ENCODE data around the gene BNIP5. TPM values are rescaled to one million over a fixed set of nuclear protein-coding genes. Genes with fewer than 3 reads are reported as not detected.

The BNIP5 gene, protein sequence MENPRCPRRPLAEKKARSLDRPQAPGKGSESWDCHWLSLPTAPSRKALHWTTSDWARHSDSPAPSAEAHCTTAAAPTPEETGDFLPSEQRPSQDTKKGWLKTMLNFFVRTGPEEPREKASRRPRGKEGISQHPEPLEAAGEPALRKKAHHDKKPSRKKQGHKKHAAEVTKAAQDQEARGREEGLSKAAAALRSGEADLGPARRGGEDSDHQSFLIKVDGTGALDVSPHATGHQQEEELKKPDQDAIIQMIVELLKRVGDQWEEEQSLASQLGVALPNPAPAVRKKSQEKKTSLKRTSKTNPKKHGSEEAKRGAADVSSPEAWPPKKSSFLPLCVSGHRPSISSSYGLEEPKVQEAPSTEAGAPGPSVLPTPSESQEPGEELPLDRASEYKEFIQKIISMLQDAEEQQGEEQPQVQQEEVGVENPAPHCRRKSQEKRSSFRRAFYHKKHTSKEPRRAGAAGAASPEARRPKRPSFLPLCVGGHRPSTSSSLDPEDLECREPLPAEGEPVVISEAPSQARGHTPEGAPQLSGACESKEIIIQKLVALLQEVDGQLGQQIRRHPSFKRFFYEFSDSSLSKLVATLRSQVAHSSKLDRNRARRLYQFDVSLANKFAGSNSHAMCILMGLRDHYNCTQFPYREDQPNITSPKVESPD
- not detected for total RNA-seq
- long read RNA-seq, result 0 reads

DNA sequence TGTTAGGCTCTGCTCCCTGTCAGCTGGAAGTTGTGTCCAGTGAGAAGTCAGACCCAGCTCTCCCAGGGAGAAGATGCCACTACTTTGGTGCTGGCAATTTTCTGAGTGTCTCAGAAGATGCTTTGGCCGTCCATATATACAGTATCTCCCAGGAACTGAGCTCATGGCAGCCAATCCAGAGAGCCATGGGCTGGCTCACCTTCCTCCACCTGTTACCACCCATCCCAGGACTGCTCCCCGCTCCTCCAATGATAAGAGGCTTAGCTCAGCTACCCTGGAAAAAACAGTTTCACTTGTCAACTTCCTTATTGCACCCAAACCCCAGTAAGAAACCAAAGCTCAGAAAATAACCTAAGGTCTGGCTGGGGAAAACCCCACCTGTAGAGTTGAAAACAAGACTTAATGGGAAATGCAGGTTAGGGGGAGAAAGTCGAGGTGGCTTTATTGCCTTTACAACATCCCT is at the start of gene BNIP5:
BNIP5 (minus strand) TSS at position 110 of the 463 bp plus-strand sequence. CDS start 6,198 bp downstream, outside the sequence.
- no peak for ATAC-seq
- peaks cover 0 to 7% (median 3%) of the 10 kb centered on the region in 4 donors for H3K4me1 ChIP-seq

GRCh38 chr6:36384095-36384494 is 47.4 kb upstream of the BNIP5 start:
- intact Hi-C loops (cut with DNase I), result no loop called here

More for the DNA sequence above, at the start of gene BNIP5:
- H3K27ac ChIP-seq, result no peak within 1 kb of the TSS
- intact Hi-C loops (cut with DNase I), result no loop called here
- H3K4me3 ChIP-seq, result no peak within 1 kb of the TSS
- H3K9me3 ChIP-seq, result no peaks in the 10 kb centered on the region
- no peaks in the 10 kb centered on the region for H3K36me3 ChIP-seq
- TF ChIP-seq POLR2A (IDR thresholded peaks at IDR 0.05) (no peak), CTCF (IDR thresholded peaks at IDR 0.05) (no peak)
- no peak for DNase-seq
- no peaks in the 10 kb centered on the region for H3K27me3 ChIP-seq
- WGBS (ENCODE audit: insufficient coverage, low coverage, low lambda C conversion rate, missing lambda C conversion rate), result 21% methylated on average over 1 of the region's 3 CpGs

DNA sequence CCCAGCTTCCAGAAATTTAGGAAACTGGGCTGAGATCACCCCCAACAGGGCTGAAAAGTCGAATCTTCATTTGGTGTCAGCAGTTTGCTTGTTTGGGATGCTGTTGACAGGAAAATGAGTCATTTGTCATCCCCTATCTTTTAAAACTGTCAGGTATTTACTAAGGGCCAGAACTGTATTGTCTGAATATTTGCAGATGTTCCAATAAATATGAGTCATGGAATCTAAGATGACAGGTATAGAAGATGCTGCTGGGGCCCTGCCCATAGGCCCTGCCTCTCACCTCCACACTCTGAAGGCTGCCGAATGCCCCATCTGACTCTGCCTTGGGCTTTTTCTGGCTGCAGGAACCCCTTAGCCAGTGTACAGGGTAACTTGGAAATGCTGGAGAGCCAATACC is 46.9 kb upstream of the BNIP5 start:
- Histone ChIP-seq H3K4me3 (no peak overlapping the region), H3K27me3 (no peaks in the 10 kb centered on the region), H3K27ac (no peak overlapping the region), H3K4me1 (peaks cover 0 to 12% (median 2%) of the 10 kb centered on the region in 4 donors), H3K36me3 (no peaks in the 10 kb centered on the region), H3K9me3 (no peaks in the 10 kb centered on the region)
- 63% methylated on average over 2 of the region's 2 CpGs for WGBS (ENCODE audit: insufficient coverage, low coverage, low lambda C conversion rate, missing lambda C conversion rate)
- no peak for TF ChIP-seq CTCF (IDR thresholded peaks at IDR 0.05)
- no peak for TF ChIP-seq POLR2A (IDR thresholded peaks at IDR 0.05)
- DNase-seq, result peak in 1 of 3 donors; percentile 1
- peak in 1 of 4 donors; percentile 8 for ATAC-seq
- intact Hi-C loops (cut with DNase I), result no loop called here

More at GRCh38 chr6:36384095-36384494, 47.4 kb upstream of the BNIP5 start:
- Histone ChIP-seq H3K9me3 (no peaks in the 10 kb centered on the region), H3K27me3 (no peaks in the 10 kb centered on the region), H3K36me3 (no peaks in the 10 kb centered on the region), H3K4me3 (no peak overlapping the region), H3K4me1 (peaks cover 0 to 9% (median 0%) of the 10 kb centered on the region in 4 donors), H3K27ac (no peak overlapping the region)
- WGBS (ENCODE audit: insufficient coverage, low coverage, low lambda C conversion rate, missing lambda C conversion rate), result 64% methylated on average over 2 of the region's 2 CpGs
- TF ChIP-seq POLR2A (IDR thresholded peaks at IDR 0.05) (no peak), CTCF (IDR thresholded peaks at IDR 0.05) (no peak)
- ATAC-seq (no peak), DNase-seq (peak in 1 of 3 donors; percentile 26)

DNA sequence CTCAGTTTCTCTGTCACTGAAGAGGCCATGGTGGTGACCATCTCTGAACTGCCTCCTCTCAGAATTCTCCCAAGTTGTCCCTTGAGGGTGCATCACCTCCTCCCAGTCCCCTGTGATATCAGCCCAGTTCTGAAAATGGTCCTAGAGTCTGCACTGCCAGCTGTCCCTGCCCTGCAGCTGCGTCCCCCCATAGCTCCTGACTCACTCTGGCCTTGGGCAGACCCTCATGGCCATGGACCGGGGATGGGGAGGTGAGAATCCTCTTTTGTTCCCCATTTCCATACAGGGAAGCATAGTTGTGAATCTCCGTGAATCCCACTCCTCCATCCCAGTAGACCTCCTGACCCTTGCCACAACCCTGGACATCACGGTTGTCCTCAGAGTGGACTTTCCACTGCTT is 46.3 kb upstream of the BNIP5 start:
- no peaks in the 10 kb centered on the region for H3K27me3 ChIP-seq
- intact Hi-C loops (cut with DNase I), result no loop called here
- TF ChIP-seq POLR2A (IDR thresholded peaks at IDR 0.05) (no peak), CTCF (IDR thresholded peaks at IDR 0.05) (no peak)
- H3K36me3 ChIP-seq, result no peaks in the 10 kb centered on the region
- no peak overlapping the region for H3K4me3 ChIP-seq
- no peak for ATAC-seq
- DNase-seq, result peak in 1 of 3 donors; percentile 38
- no peaks in the 10 kb centered on the region for H3K9me3 ChIP-seq
- H3K27ac ChIP-seq, result no peak overlapping the region
- H3K4me1 ChIP-seq, result peaks cover 0 to 19% (median 4%) of the 10 kb centered on the region in 4 donors
- WGBS (ENCODE audit: insufficient coverage, low coverage, low lambda C conversion rate, missing lambda C conversion rate), result 67% methylated on average over 3 of the region's 4 CpGs

Data from right lobe of liver (tissue), 6 donors.